ENCODE results near the gene TXNL4A.
"Not testable (repeated sequence)": the region's sequence is repeated elsewhere in the genome, so short reads cannot be mapped to it uniquely, and the experiment has no call there.

TXNL4A gene

GRCh38 chr18:79963658-79964329 is 24.6 kb downstream of the TXNL4A start:
- no peak for TF ChIP-seq ZFX (IDR thresholded peaks at IDR 0.05)
- TF ChIP-seq, protein P1, sequence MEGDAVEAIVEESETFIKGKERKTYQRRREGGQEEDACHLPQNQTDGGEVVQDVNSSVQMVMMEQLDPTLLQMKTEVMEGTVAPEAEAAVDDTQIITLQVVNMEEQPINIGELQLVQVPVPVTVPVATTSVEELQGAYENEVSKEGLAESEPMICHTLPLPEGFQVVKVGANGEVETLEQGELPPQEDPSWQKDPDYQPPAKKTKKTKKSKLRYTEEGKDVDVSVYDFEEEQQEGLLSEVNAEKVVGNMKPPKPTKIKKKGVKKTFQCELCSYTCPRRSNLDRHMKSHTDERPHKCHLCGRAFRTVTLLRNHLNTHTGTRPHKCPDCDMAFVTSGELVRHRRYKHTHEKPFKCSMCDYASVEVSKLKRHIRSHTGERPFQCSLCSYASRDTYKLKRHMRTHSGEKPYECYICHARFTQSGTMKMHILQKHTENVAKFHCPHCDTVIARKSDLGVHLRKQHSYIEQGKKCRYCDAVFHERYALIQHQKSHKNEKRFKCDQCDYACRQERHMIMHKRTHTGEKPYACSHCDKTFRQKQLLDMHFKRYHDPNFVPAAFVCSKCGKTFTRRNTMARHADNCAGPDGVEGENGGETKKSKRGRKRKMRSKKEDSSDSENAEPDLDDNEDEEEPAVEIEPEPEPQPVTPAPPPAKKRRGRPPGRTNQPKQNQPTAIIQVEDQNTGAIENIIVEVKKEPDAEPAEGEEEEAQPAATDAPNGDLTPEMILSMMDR (conservative IDR thresholded peaks at IDR 0.05), result no peak
- H3K27ac ChIP-seq, result peak overlapping the region; percentile 94

DNA sequence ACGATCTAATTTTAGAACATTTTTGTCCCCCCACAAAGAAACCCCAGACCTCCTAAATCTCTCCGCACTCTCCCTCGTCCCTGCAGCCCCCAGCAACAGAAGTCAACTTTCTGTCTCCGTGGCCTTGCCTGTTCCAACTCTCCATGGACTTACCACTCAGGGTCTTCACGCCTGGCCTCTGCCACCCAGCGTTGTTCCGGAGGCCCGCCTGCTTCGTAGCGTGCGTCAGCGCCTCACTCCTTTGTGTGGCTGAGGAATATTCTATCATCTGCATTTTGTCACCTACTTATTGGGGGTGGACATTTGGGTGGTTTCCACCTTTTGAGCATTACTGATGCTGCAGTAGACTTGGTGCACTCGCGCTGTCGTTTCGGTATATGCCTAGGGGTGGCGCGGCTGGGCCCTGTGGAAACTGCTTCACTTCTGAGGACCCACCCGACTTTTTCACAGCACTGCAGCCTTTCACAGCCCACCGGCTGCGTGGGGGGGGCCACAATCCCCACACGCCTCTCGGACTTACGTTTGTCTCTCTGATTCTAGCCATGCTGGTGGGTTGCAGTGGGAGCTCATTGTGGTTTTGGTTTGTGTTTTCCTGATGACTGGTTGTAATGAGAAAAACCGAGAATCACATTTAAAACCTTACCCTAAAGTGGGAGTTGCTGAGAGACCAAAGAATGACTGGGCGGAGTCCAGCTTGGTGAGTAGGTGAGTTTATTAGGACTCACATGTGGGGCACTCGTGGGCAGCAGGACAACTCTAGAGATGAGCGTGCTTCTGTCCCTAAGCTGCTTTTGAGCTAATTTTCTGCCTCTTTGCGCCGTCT is 25.3 kb downstream of the TXNL4A start:
- TF ChIP-seq ZFX (IDR thresholded peaks at IDR 0.05), result no peak
- TF ChIP-seq, protein P1 (conservative IDR thresholded peaks at IDR 0.05), result no peak
- H3K27ac ChIP-seq, result no peak overlapping the region

DNA sequence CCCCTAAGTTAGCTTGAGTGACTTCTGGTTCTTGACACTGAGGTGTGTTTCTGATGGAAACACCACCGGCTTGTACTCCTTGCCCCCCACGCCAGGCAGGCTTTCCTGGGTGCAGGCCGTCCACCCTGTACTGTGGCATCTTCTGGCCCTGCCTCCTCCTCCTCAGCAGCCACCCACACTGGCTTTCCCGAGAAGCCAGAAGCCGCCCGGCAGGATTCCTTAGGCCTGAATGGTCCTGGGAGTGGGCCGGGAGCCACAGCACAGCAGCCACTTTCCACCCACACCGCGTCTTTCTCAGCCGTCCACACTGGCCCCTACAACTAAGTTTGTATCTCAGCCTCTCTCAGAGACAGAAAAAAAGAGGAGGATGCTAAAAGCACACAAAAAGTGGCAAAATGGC is 26.1 kb downstream of the TXNL4A start:
- no peak for TF ChIP-seq ZFX (IDR thresholded peaks at IDR 0.05)
- TF ChIP-seq, protein P1 (conservative IDR thresholded peaks at IDR 0.05), result no peak
- H3K27ac ChIP-seq, result no peak overlapping the region

DNA sequence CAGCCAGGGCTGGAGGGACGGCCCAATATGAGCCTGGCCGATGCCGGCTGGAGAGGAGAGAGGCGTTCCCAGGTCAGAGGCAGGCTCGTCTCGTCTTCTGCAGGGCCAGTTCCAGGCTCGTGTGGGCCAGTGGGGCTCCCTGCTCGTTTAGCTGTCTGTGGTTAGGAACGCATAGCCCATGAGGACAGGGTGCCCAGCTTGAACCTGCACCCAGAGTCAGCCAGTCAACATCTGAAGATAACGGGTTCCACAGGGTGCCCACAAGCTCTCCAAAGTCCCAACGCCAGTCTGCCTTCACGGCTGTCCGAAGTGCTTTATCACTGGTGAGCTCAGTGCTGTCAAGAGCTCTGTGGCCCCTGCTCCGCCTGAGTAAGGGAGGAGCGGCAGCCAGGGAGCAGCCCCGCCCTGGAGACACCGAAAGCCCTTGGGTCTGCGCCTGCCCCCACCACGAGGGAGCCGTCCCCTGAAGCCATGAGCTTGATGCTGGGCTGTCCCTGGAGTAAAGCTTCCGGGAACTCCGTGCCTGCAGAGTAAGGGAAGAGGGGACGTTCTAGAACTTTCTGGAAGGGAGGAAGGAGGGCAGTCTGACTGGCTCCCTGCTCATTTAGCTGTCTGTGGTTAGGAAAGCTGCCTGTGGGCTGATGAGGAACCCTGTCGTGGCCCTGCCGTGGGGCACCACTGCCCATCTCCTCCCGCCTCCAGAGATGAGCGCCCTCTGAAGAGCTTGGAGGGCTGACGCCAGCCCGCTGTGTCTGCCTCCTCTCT is 26.7 kb downstream of the TXNL4A start:
- no peak for TF ChIP-seq ZFX (IDR thresholded peaks at IDR 0.05)
- TF ChIP-seq, protein P1 (conservative IDR thresholded peaks at IDR 0.05), result no peak
- H3K27ac ChIP-seq, result no peak overlapping the region

- no peak overlapping the region for H3K27ac ChIP-seq
Measured at GRCh38 chr18:79960921-79961526, 27.3 kb downstream of the TXNL4A start.

DNA sequence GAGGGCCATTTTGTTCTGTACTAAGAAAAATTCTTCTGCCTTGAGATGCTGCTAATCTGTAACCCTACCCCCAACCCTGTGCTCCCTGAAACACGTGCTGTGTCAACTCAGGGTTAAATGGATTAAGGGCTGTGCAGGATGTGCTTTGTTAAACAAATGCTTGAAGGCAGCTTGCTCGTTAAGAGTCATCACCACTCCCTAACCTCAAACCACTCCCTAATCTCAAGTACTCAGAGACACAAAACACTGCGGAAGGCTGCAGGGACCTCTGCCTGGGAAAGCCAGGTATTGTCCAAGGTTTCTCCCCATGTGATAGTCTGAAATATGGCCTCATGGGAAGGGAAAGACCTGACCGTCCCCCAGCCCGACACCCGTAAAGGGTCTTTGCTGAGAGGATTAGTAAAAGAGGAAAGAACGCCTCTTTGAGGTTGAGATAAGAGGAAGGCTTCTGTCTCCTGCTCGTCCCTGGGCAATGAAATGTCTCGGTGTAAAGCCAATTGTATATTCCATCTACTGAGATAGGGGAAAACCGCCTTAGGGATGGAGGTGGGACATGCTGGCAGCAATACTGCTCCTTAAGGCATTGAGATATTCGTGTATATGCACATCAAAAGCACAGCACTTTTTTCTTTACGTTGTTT is 28.1 kb downstream of the TXNL4A start:
- not testable (repeated sequence) for H3K27ac ChIP-seq

More at GRCh38 chr18:79960921-79961526, 27.3 kb downstream of the TXNL4A start:
- TF ChIP-seq, protein P1 (conservative IDR thresholded peaks at IDR 0.05), result no peak
- no peak for TF ChIP-seq ZFX (IDR thresholded peaks at IDR 0.05)

DNA sequence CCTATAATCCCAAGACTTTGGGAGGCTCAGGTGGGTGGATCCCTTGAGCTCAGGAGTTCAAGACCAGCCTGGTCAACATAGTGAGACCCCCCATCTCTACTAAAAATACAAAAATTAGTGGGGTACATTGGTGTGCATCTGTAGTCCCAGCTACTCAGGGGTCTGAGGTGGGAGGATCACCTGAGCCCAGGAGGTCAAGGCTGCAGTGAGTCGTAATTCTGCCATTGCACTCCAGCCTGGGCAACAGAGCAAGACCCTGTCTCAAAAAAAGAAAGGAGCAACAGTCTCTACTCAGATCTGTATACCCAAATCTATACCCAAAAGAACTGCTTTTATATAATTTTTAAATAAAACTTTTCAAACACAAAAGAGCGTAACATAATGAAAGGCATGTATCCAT is 29.4 kb downstream of the TXNL4A start:
- TF ChIP-seq, protein P1 (conservative IDR thresholded peaks at IDR 0.05), result no peak
- TF ChIP-seq ZFX (IDR thresholded peaks at IDR 0.05), result no peak
- H3K27ac ChIP-seq, result no peak overlapping the region
